AG09309 (cell line): ENCODE measurements around the gene ADGRL1.

Source experiments
- DNase-seq: peaks from one replicate; pipeline ENCODE4 v3.0.0-alpha.2; 2010; ENCODE audit warnings: low read depth
- H3K4me3 ChIP-seq: 2 replicates; pipeline ENCODE4 v1.5.1; 2011; ENCODE audit warnings: mild to moderate bottlenecking, low read depth, low read length, moderate library complexity; ENCODE audit not compliant: control insufficient read depth
- CTCF ChIP-seq: IDR thresholded peaks from 2 replicates; pipeline ENCODE4 v1.5.1; 2011; ENCODE audit warnings: mild to moderate bottlenecking, low read depth, low read length, inconsistent platforms; ENCODE audit not compliant: insufficient read depth, control insufficient read depth; ENCODE audit errors: missing control alignments

The ADGRL1 gene

GRCh38 chr19:14116918-14117578 is 88.9 kb downstream of the ADGRL1 start:
- no peak for TF ChIP-seq CTCF
- DNase-seq: no peak
- peak overlapping the region; percentile 85 for H3K4me3 ChIP-seq

- peak overlapping the region; percentile 85 for H3K4me3 ChIP-seq
- no peak for TF ChIP-seq CTCF
- DNase-seq: no peak
These were observed 89.4 kb downstream of the ADGRL1 start for GRCh38 chr19:14116525-14116917.

GRCh38 chr19:14115756-14116155 is 90.2 kb downstream of the ADGRL1 start:
- DNase-seq: no peak
- TF ChIP-seq CTCF: no peak
- H3K4me3 ChIP-seq: no peak overlapping the region

- no peak overlapping the region for H3K4me3 ChIP-seq
- peak; percentile 44 for TF ChIP-seq CTCF
- no peak for DNase-seq
These were observed 91.1 kb downstream of the ADGRL1 start for GRCh38 chr19:14114854-14115253.

GRCh38 chr19:14114439-14114838 is 91.5 kb downstream of the ADGRL1 start:
- TF ChIP-seq CTCF: no peak
- DNase-seq: no peak
- no peak overlapping the region for H3K4me3 ChIP-seq

- no peak overlapping the region for H3K4me3 ChIP-seq
- no peak for DNase-seq
- TF ChIP-seq CTCF: peak; percentile 26
These were observed 92.1 kb downstream of the ADGRL1 start for GRCh38 chr19:14113762-14114414.
